Mucosa of descending colon (tissue), 3 donors: ENCODE data around the gene KSR2. TPM values are rescaled to one million over a fixed set of nuclear protein-coding genes. Genes with fewer than 3 reads are reported as not detected.

Experiments
- ATAC-seq: fragments of 200-7000 bp; cut with Tn5 transposase; one replicate; pipeline ENCODE4 v1.9.1; 2020; ENCODE audit warnings: mild to moderate bottlenecking, moderate library complexity
- DNase-seq, 3 donors: peaks; one replicate each; pipeline ENCODE4 v3.0.0-alpha.2; 2020
- H3K36me3 ChIP-seq: fragments of 200-600 bp; one replicate; pipeline ENCODE4 v1.8.0; 2021; ENCODE audit warnings: low read depth, mild to moderate bottlenecking
- H3K4me1 ChIP-seq: fragments of 200-600 bp; one replicate; pipeline ENCODE4 v1.8.0; 2021; ENCODE audit warnings: low read depth, mild to moderate bottlenecking
- H3K4me3 ChIP-seq: fragments of 200-600 bp; one replicate; pipeline ENCODE4 v1.8.0; 2021; ENCODE audit warnings: mild to moderate bottlenecking
- H3K9me3 ChIP-seq: fragments of 200-600 bp; one replicate; pipeline ENCODE4 v1.8.0; 2021; ENCODE audit warnings: mild to moderate bottlenecking
- CTCF ChIP-seq: fragments of 200-600 bp; IDR thresholded peaks from one replicate; pipeline ENCODE4 v1.8.0; 2022; ENCODE audit warnings: antibody characterized with exemption, mild to moderate bottlenecking
- intact Hi-C, 2 donors: fragments of 100-400 bp; cut with DNase I in 1 of 2; cut with micrococcal nuclease in 1 of 2; formaldehyde crosslinking; loops; one replicate each; pipeline versions ENCODE4 v1.11.0 to v1.11.1; 2022; cut with DNase I, micrococcal nuclease
- total RNA-seq, 3 donors: library from RNA; stranded (reverse); fragmentation: NEBNext Ultra II Directional in 2 of 3; extraction: Animal tissue kit (Norgen Biotek cat#: 25700) in 2 of 3; gene quantifications; one replicate each; pipeline versions ENCODE4 v1.2.1 to v1.2.4, GENCODE V29; 2021 to 2023
- donor health status: DM: no; HTN: no; CAD: no; lungs with moderate emphysema.
- donor health status: DM: no; HTN: no; CAD: no.
- donor health status: DM: no; HTN: yes; CAD: no.

Gene KSR2
- total RNA-seq, 3 donors from 2014 or later = 1.4 to 2.8 (median 2.5) TPM

GRCh38 chr12:117453961-117454360 lies 514.8 kb downstream of the KSR2 start:
- H3K36me3 ChIP-seq = no peaks in the 10 kb centered on the region
- no peak overlapping the region for H3K4me3 ChIP-seq
- intact Hi-C loops = no loop called here
- no peak for DNase-seq
- H3K4me1 ChIP-seq = no peaks in the 10 kb centered on the region
- H3K9me3 ChIP-seq = no peaks in the 10 kb centered on the region
- no peak for TF ChIP-seq CTCF
- ATAC-seq = no peak

- Histone ChIP-seq H3K4me1 (no peaks in the 10 kb centered on the region), H3K4me3 (no peak overlapping the region), H3K36me3 (no peaks in the 10 kb centered on the region), H3K9me3 (no peaks in the 10 kb centered on the region)
- intact Hi-C loops = no loop called here
- no peak for TF ChIP-seq CTCF
- ATAC-seq (no peak), DNase-seq (no peak)
Observed at GRCh38 chr12:117452112-117452511, 516.7 kb downstream of the KSR2 start.

GRCh38 chr12:117450209-117450608 lies 518.6 kb downstream of the KSR2 start:
- intact Hi-C loops = no loop called here
- no peak for ATAC-seq

GRCh38 chr12:117447665-117448366 lies 521.0 kb downstream of the KSR2 start:
- ATAC-seq (peak; percentile 79), DNase-seq (peak in 1 of 3 donors; percentile 32)
- no peak for TF ChIP-seq CTCF
- Histone ChIP-seq H3K9me3 (no peaks in the 10 kb centered on the region), H3K36me3 (no peaks in the 10 kb centered on the region), H3K4me3 (no peak overlapping the region), H3K4me1 (no peaks in the 10 kb centered on the region)
- intact Hi-C loops = no loop called here

More at GRCh38 chr12:117450209-117450608, 518.6 kb downstream of the KSR2 start:
- H3K4me1 ChIP-seq = no peaks in the 10 kb centered on the region
- TF ChIP-seq CTCF = no peak
- H3K36me3 ChIP-seq = no peaks in the 10 kb centered on the region
- H3K9me3 ChIP-seq = no peaks in the 10 kb centered on the region
- no peak for DNase-seq
- no peak overlapping the region for H3K4me3 ChIP-seq

GRCh38 chr12:117444781-117445180 lies 524.0 kb downstream of the KSR2 start:
- Histone ChIP-seq H3K9me3 (no peaks in the 10 kb centered on the region), H3K4me3 (no peak overlapping the region), H3K4me1 (no peaks in the 10 kb centered on the region), H3K36me3 (no peaks in the 10 kb centered on the region)
- intact Hi-C loops = no loop called here
- DNase-seq (no peak), ATAC-seq (no peak)
- no peak for TF ChIP-seq CTCF

- DNase-seq (no peak), ATAC-seq (no peak)
- no peaks in the 10 kb centered on the region for H3K4me1 ChIP-seq
- no peak overlapping the region for H3K4me3 ChIP-seq
- H3K36me3 ChIP-seq = no peaks in the 10 kb centered on the region
- H3K9me3 ChIP-seq = no peaks in the 10 kb centered on the region
- intact Hi-C loops = no loop called here
- no peak for TF ChIP-seq CTCF
Observed at GRCh38 chr12:117441751-117442150, 527.0 kb downstream of the KSR2 start.
